D721Med (cell line): ENCODE data around the gene FAAP20.

Source experiments
- DNase-seq: peaks from one replicate; pipeline ENCODE4 v3.0.0; 2011; ENCODE audit warnings: low spot score; ENCODE audit not compliant: insufficient read length
- FAIRE-seq: peaks from 2 replicates; lab custom pipeline; 2011; peaks lifted over from hg19 to GRCh38; lab: Jason Lieb, UNC
- TF ChIP-seq, protein P1 (sequence below): IDR thresholded peaks from 2 replicates; pipeline ENCODE4 v1.5.1; 2012; ENCODE audit warnings: mild to moderate bottlenecking, control low read depth; ENCODE audit not compliant: insufficient read depth; ENCODE audit errors: missing control alignments

Gene FAAP20

DNA sequence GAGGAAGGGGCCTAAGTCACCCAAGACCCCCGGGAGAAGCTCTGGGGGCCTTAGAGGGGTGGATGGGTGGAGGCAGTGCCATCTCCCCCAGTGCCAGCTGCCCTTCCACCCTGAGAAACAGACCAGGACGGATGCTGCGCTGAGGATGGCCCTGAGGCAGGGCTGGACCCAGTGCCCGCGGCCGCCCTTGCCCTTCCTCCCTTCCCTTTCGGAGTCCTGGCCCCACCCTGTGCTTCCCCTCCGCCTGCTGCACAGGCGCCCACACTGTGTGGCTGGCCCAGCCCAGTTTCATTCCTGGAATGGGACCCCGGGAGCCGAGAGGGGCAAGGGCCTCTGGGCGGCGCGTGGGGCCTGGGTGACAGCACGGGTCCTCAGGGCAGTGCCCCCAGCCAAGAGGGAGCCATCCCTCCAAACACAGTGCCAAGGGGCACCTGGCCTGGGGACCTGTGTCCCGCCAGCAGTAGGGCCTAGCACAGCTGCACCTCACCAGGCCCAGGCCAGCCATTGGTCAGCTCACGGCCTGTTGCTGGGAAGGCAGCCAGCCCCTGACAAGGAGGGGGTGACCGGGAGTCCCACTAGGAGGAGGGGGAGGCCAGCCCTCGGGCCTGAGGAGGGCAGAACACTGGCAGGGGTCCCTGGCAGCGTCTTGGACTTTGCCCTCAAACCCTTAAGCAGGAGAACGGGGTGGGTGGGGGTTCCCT is 20.1 kb upstream of the FAAP20 start:
- FAIRE-seq (no peak), DNase-seq (no peak)
- TF ChIP-seq, protein P1, sequence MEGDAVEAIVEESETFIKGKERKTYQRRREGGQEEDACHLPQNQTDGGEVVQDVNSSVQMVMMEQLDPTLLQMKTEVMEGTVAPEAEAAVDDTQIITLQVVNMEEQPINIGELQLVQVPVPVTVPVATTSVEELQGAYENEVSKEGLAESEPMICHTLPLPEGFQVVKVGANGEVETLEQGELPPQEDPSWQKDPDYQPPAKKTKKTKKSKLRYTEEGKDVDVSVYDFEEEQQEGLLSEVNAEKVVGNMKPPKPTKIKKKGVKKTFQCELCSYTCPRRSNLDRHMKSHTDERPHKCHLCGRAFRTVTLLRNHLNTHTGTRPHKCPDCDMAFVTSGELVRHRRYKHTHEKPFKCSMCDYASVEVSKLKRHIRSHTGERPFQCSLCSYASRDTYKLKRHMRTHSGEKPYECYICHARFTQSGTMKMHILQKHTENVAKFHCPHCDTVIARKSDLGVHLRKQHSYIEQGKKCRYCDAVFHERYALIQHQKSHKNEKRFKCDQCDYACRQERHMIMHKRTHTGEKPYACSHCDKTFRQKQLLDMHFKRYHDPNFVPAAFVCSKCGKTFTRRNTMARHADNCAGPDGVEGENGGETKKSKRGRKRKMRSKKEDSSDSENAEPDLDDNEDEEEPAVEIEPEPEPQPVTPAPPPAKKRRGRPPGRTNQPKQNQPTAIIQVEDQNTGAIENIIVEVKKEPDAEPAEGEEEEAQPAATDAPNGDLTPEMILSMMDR = no peak

DNA sequence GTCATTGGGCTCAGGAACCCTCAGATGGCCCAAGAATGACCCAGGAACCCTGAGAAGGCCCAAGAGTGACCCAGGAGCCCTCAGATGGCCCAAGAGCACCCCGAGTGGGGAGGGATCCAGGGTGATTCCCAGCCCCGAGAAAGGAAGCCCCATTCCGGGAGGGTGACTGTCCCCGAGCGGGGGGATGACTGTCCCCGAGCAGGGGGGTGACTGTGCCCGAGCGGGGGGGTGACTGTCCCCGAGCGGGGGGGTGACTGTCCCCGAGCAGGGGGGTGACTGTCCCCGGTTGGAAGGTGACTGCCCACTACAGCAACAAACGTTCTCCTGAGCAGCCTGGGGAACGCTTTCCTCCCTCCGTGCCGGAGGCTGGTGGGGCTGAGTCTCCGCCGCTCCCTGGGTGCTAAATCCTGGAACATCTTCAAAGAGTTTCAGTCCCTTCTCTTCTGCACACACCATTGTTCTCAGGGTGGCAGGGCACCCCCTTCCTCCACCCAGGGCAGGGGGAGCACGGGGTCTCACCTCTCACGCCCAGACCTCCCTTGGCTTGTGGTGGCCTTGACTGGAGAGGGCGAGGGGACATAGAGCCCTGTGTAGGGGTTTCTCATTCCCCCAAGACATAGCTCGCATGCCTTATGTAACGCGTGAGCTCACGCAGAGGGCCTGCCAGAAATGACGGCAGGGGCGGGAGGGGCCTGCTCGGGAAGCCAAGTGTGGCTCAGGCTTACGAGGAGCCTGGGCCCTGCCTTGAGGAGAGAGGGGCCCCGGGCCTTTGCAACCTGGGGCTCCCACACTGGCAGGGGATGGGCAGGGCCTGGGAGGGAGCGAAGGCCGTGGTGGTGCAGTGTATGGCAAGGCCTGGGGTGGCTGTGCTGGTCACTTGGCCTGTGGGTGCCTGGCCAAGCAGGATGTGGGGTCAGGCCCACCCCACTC is 19.3 kb upstream of the FAAP20 start:
- TF ChIP-seq, protein P1 = no peak
- FAIRE-seq (no peak), DNase-seq (no peak)

DNA sequence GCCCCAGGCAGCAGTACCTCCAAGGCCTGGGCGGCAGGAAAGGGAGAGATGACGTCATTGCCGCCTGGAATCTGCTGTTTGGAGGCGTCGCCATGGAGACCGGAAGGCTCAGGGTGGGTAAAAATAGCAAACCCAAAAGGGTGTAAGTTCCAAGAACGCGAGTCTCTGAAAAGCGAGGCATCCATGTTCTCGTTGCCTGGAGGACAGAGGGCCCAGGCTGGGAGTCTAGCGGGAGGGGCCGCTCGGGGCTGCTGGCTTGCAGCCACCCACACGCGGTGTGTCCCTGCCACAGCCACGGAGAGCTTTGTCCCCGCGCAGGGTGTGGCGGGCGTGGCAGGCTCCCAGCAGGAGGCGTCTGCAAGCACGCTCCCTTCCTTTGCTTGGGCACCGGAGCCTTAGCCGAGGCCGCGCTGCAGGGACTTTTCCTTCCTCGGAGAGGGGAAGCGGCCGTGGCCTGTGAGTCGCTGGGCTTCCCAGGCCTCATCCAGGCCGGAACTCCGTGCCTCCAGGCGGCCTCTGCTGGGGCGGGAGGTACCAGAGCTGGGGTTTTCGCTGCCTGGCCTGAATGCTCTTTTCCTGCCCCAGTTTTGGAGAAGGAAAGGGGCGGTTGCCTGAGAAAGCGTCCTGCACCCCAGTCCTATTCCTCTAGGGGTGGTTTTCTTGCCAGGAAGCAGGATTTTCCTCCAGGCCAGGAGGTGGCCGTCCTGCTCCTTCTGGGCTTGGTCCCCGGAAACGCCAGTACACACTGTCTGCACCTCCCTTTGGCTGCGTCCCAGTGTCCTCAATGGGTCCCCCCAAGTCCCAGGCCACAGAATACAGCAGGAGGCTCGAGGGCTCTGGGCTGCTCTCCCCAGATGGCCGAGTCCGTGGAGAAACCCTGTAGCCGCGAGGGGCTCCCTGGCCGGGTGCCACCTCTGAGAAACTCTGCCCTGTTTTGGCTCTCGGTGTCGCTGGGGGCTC is 18.2 kb upstream of the FAAP20 start:
- no peak for DNase-seq
- no peak for FAIRE-seq
- TF ChIP-seq, protein P1 = no peak

DNA sequence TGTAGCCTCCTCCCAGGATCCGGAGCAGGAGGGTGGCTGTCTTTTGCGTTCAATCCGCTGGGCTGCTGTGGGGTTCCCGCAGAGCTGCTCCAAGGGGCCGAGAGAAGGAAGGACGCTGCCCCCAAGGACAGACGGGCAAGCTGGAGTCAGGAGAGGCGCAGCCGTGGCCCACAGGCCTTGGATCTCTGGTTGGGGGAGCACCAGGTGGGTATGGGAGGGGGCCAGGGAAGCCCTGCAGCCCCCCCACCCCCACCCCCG is 17.6 kb upstream of the FAAP20 start:
- FAIRE-seq = no peak
- TF ChIP-seq, protein P1 = no peak

DNA sequence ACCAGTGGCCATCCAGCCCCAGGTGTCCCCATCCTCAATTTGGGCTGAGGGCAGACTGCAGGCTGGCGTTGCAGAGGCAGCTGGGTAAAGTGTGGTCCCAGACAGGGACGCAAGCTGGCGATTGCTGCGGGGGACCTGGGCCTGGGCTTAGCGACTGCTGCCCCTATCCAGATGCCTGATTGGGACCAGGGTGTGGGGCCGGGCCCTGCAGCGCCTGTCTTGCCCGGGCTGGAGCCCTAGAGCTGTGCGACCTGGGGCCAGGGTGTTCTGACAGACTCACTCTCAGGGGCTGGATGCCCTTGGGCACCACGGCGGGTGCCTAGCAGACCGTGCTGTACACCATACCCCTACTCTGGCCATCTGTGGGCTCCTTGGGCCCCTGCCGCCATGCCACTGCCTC is 16.2 kb upstream of the FAAP20 start:
- no peak for DNase-seq
- TF ChIP-seq, protein P1 = no peak
- no peak for FAIRE-seq

More for the DNA sequence above, 17.6 kb upstream of the FAAP20 start:
- DNase-seq = no peak

DNA sequence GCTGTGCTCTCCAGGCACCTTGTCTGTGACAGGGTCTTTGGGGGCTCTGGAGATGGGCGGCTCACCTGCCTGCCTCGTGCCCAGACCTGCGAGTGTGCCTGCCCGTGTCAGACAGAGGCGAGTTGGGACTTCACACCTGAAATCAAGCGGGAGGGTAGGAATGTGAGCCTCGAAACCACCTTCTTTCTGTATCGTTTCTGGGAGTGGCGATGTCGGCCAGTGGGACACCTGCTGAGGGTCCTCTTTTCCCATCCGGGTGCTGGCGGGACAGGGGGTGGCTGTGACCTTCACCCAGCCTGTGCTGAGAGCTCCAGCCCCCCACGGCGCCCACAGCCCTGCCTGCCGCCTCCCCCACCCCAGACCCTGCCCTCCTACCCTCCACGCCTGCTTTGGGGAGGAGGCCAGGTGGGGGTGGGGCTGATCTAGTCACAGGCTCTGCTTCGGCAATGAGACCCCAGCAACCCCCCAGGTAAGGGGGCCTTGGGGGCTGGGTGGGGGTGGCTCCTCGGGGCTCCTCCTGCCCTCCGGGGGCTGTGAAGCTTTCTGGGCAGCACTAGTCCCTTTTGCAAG is 15.6 kb upstream of the FAAP20 start:
- no peak for DNase-seq
- no peak for FAIRE-seq
- TF ChIP-seq, protein P1 = no peak
